RKO (cell line): Measurements from ENCODE around the gene PLAGL1.
"Not testable (repeated sequence)": the region's sequence is repeated elsewhere in the genome, so short reads cannot be mapped to it uniquely, and the experiment has no call there.

Source experiments
- DNase-seq: peaks from one replicate; pipeline ENCODE4 v3.0.0-alpha.2; 2016; ENCODE audit warnings: low spot score

Gene PLAGL1

DNA sequence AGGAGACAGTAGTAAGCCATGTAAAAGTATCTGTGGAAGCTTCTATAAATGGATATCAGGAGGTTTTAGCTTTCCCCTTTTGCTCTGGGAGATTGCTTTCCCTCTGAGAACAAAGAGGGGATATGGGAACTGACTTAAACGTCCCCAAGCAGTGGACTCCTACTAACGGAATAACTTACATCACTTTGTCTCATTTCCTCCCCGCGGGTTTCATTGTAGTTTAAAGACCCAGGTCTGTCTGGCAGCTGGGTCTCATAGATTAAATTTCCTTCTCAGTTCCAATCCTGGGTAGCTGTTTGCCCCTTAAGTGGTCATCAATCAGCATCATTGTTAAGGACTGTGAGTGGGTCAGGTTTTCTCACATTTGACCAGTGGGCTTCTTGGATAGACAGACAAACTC, 68.7 kb downstream of the PLAGL1 start:
- no peak for DNase-seq

DNA sequence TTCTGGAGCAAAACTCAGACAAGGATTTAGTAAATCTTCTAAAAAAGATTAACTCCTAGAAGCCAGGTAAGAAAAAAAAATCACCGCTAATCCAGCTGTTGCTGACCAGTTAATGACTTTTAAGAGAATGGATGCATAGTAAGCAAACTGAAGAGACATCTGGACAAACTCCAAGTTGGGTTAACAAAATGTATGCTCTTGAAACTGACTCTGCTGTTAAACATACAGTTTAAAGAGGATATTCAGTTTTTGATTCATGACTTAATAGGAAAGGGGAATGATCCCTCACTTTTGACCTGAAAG, 70.4 kb downstream of the PLAGL1 start:
- DNase-seq = no peak

GRCh38 chr6:143936778-143937667, 71.0 kb downstream of the PLAGL1 start:
- DNase-seq = no peak

DNA sequence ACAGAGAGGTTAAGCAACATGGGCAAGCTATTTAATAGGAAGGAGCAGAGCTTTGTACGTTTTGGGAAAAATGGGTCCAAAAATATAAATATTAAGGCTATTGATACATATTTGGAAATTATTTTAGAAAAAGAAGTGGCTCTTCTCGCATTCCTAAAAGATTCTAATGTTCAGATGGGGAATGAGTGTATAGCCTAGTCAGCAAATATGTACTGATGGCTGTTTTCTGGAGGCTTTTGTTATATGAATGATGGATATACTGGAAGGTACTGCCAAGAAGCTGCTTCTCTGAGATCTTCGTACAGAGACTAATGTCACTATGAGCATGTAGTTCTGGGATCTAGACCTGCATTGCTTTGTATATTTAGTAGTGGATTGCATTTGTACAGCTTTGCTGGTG, 71.7 kb downstream of the PLAGL1 start:
- DNase-seq = no peak

GRCh38 chr6:143934867-143935266, 73.2 kb downstream of the PLAGL1 start:
- DNase-seq = no peak

DNA sequence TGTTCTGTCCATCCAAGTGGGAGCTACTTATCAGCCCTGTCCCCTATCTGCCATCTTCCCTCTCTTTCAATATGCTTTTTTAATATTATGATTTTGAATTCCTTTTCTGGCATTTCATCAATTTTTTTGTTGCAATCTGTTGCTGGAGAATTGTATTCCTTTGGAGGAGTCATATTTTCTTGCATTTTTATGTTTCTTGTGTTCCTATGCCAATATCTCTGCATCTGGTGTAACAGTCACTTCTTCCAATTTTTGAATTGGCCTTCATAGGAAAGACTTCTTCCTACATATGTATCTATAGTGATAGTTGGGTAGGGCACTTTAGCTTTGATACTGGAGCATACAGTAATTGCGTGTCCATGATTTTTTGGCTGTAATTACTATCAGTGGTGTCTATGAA, 73.7 kb downstream of the PLAGL1 start:
- no peak for DNase-seq

- DNase-seq = no peak
Observed at GRCh38 chr6:143929975-143930374, 78.1 kb downstream of the PLAGL1 start.

- DNase-seq = no peak
Observed at GRCh38 chr6:143928853-143929252, 79.2 kb downstream of the PLAGL1 start.

DNA sequence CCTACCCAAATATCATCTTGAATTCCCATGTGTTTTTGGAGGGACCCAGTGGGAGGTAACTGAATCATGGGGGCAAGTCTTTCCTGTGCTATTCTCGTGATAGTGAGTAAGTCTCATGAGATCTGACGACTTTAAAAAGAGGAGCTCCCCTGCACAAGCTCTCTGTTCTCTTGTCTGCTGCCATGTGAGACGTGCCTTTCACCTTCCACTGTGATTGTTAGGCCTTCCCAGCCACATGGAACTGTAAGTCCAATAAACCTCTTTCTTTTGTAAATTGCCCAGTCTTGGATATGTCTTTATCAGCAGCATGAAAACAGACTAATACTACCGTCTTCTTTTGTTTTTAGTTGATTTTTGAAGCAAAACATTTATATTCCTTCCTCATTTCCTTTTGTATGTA, 91.0 kb downstream of the PLAGL1 start:
- DNase-seq = not testable (repeated sequence)

DNA sequence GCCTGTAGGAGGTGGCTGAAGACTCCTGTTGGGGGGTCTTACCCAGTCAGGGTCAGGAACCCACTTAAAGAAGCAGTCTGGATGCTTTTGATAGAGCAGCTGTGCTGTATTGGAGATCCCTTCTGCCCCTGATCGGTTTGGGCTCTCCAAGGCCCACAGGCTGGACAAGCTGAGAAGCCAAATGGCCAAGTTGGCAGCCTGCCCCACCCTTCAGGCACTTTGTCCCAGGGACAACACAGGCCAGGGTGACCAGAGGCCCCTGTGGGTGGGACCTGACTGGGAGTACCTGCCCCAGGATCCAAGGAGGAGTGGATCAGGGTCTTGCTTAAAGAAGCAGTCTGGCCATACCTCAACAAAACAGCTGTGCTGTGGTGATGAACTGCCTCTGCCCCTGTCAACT, 95.4 kb downstream of the PLAGL1 start:
- DNase-seq = no peak

- DNase-seq = no peak
Observed at GRCh38 chr6:143911028-143911427, 97.0 kb downstream of the PLAGL1 start.

GRCh38 chr6:143902827-143903226, 105.2 kb downstream of the PLAGL1 start:
- DNase-seq = no peak

DNA sequence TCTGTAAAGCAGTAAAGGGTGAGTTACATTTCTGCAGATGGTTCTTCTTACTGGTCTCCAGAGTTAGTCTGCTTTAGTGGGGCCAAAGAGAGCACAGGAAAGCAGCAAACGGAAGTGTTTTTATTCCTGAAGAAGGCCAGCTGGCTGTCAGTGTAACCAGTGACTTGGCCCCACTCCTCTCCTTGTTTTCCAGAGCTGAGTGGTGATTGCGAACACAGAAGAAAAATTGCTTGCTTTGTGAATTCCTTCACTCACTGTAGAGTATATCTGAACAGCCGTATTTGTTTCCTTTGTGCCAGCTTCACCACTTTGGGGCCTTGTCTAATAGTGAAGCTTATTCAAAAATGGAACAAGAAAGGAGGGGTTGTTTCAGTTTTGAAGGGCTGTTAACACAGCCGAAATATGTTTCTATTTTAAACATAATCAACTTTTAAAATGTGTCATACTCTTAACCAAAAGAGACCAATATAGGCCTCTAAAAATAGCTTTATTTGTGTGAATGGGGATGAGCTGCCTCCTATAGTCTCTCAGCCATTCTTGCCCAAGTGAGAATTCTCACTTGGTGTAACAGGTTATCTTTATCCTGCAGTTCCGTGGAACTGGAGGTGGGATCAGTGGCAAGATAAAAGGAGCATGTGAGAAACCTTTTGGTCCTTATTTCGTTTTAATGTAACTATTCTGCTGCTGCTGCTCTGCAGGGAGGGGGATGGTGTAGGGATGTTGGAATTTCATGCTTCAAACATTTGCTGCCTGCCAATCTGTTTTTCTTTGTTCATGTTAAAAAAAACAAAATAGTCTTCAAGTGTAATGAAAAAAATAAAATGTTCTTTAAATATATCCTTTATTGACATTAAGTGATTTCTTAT, 105.9 kb downstream of the PLAGL1 start:
- no peak for DNase-seq

DNA sequence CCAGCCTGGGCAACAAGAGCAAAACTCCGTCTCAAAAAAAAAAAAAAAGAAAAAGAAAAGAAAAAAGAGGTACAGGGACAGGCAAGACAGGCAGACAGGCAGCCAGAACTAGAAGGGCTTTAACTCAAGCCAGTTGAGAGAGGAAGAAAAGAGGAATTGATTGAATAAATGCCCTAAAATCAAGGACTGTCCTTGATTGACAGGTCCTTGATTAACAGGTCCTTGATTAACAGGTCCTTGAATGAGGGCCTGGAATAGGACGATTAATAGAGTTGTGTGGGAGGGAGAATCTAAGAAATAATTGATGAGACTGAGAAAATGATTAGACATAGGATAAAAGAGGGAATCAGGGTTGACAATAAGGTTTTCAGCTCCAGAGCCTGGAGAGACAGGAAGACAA, 107.7 kb downstream of the PLAGL1 start:
- no peak for DNase-seq

DNA sequence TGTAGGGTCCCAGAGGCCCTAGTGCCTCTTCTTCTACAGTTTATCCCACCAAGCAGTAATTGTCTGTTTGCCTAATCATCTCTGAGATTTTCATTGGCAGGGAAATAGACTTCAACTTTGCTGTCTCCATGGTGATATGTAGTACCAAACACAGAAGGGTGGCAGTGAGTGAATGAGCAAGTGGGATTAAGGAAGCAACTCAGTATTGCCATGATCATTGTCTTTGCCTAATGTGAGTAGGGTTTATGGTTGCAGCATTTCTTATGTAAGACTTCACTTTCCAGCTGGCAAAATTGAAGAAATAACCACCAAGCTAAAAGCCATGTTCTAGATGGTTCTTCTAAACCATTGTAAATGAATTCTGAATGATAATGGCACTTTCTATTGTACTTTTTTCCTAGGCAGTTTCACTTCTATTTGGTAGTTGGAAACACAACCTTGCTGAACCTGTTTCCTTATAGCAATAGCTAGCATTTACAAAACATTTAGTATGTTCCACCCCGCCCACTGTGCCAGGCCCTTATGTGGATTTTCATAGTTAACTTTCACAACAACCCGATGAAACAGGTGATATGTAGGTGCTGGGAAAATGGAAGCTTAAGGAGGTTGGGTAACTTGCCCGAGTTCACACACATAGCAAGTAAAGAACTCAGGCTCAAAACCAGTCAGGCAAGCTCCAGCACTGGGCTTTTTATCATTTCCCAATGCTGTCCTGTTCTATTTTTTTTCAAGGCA, 111.8 kb downstream of the PLAGL1 start:
- no peak for DNase-seq

DNA sequence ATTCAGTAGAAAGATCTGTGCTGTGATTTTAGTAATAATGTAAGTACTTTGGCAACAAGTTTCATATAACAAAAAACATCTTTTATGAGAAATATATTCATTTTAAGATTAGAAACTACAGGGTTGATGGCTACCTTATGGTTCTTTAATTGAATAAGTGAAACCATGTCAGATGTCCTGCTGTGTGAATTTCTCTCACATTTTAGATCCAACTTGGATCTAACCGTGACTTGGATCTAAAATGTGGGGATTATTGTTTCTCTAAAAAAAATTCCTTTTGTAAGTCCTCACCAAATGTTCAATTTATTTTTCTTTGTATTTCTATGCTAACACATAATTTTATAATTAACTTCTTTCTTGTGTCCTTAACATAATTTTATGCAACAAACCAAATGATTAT, 113.4 kb downstream of the PLAGL1 start:
- no peak for DNase-seq
